ENCODE data around the gene REEP3.
"Not testable (repeated sequence)": the region's sequence is repeated elsewhere in the genome, so short reads cannot be mapped to it uniquely, and the experiment has no call there.

The REEP3 gene

DNA sequence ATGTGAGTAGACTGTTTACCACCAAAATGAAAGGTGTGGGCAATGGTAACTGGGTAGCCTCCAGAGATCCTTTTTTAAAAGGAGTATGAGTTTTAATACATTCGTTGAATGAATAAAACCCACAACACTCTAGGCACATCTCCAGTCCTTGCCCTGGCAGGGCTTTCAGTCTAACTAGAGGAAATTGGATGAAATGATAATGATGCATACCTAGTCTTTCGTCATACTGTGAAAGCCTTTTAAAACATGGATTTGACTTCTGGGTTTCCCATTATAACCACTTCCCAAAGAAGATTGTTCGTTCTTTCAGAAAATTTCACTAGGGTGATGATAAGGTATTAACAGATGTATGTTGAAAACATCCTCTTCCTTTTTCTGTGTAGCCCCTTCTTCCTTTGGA lies 110.8 kb downstream of the REEP3 start:
- no peak for DNase-seq

DNA sequence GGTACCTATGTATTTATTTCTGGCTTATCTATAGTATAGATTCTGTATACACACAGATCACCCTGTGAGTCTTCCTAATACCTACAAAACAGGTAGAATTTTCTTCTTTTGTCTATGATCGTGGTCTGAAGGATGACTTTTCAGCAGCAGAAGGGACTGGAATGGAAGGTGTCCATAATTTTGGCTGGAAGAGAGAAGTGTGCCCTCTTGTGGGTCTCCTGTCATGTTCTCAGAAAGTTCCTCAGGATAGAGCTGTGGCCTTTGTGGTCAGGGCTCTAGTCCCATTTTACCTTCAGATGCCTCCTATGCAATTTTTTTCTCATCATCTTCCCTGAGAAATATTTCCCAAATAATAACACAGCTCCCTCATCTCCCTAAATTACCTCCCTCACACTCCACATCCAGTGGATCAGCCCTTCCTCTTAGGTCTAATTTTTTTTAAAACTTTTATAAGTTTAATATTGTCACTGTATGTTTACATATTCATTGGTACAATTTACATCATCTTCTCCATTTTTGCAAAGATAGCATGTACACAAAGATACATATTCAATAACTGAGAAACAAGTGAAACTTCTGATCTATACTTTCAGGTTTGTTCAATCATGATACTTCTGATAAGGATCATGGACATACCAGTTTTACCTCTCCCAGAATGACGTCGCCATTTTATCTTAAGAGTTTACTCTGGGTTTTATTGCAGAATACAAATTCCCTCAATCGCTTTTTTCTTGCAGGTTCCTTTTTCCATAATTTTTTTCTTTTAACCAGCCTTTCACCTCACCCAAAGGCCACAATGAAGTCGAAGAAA lies 112.7 kb downstream of the REEP3 start:
- no peak for DNase-seq

DNA sequence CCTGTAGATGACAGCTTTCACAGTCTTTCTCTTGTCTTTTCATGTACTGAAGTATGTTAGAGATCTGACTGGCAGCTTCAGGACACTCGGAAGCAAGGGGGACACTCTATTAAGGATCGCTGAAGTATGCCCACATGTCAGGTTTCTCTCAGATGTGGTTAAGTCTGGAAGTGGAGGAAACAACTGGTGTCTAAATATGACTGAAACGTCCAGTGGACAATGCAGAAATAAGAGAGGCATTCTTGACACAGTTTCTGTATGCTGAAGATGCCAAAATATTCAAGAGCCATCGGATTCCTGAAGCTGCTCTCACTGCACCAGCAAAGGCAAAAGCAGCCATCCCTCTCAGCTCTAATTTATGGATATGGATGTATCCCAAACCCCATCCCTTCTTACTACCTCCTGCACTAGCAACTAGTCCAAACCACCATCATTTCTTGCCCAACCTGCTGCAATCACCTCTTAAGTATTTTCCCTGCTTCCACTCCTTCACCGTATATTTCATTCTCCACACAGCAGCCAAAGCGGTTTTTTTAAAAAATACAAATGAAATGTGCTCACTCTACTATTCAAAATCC lies 113.4 kb downstream of the REEP3 start:
- DNase-seq, result no peak

DNA sequence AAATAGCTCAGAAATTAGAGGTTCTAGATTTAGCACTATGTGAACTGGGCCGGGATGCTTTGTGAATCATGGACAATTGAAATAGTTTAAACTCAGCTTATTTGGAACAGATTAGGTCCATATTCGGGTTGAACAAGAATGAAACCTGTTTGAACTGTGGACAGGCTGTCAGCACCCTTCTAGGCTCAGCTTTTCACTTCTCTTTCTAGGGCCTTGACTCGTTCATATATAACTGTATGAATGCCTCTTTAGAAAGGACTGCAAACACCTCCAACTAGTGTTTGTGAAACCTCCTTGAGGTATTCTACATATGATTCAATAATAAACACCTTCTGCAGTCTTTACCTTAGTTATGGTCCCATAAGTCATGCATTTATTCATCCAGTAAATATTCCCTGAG lies 115.6 kb downstream of the REEP3 start:
- DNase-seq, result no peak

DNA sequence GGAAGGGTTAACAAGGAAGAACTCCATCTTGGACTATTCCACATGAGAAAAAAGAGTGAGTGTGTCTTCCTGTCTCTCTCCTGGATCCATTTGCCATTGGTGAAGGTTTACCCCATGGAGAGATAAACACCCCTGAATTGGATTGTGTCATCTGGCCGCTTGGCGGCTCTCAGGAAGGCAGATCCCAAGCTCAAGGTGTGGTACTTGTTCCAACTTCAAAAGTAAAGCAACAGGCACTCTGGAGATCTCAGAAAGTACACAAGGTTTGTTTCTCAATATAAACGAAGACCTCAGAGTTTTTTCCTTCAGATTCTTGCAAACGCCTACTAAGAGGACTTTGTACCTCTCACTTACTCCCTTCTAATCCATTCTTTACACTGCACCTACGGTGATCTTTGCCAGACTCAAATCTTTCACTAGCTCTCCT lies 116.7 kb downstream of the REEP3 start:
- DNase-seq, result no peak

DNA sequence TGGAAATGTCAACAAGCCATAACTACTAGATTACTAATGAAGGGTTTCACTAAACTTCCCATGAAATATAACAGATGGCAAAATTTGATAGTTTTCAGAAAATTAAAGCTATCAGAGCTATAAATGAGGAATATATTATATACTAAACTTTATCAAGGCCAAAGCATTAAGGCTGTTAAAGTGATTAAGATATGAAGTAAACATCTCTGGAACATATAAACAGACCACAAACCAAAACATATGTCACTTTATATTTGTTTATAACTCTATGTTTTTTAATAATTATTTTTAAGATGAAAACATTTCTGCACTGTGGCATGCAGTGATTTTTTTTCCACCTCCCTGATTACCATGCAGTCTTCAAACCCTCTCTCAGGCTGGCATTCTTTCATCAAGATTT lies 120.2 kb downstream of the REEP3 start:
- no peak for DNase-seq

DNA sequence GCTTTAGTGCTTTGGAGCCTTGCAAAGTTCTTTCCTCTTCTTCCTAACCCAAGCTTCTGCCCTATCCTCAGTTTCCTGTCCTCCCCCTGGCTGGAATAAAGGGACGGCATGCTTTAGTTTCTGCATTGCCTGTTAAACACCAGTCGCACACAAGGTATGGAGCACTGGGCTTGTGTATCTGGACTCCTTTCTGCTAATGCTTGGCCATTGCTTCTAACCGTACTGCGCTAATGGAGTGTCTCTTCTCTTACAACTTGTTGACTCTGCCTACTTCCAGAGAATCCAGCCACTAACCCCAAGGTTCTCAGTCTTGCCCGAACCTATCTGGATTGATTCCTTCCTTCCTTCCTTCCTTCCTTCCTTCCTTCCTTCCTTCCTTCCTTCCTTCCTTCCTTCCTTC lies 120.6 kb downstream of the REEP3 start:
- DNase-seq, result no peak

DNA sequence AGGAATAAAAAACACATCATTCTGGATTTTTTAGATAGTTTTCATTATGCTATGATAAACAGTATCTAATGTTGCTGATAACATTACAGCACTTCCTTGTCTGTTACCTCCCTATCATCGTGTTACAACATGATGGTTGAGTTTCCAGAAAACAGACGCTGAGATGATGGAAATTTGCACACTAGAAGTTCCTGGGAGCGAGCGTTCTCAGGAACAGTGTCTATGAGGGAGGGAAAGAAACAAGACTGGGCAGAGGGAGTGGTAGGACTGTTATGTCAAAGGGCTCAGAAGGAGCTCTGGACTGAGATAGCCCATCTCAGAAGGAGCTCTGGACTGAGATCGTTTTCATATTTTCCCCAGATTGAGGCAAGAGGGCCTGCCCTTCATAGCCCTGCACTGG lies 121.6 kb downstream of the REEP3 start:
- DNase-seq, result no peak

DNA sequence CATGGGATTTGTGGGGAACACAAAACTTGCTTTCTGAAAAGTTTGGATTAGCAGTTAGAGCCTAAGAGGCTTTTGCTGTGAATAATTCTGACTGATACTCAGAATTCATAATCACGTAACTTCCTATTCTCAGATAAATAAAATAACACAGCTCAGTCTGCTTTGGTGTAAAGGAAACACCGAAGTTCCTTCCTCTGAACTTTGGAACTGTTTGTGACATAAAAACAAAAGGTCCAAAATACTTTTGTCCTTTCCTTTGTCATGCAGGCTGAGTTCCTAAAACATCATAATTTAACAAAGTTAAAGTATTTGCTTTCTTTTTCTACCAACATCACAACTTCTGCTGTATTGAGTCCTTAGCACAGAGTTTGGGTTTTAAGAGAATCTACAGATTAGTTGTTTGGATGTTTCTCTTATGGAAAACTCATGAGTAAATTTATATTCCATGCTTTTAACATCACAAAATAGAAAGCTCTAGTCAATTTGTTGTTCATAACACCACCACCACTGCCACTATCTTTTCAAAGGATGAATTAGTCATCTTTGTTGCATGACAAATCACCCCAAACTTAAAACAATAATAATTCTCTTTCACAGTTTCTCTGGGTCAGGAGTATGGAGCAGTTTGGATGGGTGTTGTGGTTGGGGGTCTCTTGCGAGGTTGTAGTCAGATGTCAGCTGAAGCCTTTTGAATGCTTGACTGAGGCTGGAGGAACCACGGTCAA lies 123.4 kb downstream of the REEP3 start:
- DNase-seq, result no peak

DNA sequence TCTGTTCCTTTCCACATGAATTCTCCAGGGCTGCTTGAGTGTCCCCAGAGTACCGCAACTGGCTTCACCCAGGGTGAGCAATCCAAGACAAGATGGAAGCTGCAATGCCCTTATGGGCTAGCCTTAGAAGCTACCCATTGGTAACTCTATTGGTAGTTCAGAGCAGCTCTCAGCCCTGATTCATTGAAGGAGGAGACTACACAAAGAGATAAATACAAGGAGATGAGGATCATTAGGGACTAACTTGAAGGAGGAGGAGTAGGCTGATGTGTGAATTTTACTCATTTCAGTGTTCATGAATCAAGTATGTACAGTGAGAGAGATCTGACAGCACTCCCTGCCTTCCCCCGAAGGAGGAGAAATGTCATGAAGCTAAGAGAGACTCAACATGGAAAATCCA lies 124.0 kb downstream of the REEP3 start:
- DNase-seq, result no peak

DNA sequence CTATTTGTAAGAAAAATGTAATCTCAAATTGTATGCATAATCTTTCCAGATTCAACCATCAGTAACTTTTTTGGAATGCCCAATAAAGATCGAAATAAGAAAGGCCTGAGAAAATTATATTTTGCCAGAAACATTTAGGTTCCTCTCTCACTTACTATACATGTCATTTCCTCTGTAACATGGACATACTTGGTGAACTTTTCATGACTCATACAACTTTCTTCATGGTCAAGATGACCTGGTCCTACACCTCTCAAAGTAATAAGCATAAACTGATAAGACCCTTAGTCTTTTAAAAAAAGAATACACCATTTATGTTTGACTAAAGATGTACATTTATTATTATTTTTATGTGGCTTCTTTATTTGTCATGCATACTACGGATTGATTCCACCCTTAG lies 125.3 kb downstream of the REEP3 start:
- DNase-seq, result no peak

DNA sequence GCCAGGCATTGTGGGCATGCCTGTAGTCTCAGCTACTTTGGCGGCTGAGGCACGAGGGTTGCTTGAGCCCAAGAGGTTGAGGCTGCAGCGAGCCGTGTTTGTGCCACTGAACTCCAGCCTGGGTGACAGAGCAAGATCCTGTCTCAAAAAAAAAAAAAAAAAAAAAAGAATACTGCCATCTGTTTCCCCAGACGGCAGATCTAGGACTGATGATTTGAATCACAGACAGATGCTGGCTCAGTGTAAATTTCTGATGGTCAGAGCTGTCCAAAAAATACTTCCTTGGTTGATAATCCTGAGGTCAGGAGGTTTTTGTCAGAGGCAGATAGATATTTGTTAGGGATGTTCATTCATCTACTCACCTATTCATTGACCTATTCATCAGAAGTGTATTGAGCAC lies 130.7 kb downstream of the REEP3 start:
- no peak for DNase-seq

DNA sequence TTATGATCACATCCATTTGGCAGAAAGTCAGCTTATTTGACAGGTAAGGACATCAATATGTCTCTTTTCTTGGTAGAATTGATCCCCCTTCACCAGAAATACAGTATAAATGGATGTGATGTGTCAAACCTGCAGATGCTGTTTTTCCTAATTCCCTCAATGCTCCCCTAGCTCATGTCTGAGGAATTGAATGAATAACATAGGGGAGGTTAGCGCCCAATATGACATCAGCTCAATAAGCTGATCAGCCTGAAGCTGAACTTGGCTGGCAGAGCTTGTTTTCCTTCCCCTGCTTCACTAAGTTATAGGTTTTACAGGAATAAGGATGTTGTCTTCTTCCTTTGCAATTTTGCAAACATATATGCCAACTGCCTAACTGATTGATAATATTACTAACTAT lies 132.5 kb downstream of the REEP3 start:
- DNase-seq, result no peak

DNA sequence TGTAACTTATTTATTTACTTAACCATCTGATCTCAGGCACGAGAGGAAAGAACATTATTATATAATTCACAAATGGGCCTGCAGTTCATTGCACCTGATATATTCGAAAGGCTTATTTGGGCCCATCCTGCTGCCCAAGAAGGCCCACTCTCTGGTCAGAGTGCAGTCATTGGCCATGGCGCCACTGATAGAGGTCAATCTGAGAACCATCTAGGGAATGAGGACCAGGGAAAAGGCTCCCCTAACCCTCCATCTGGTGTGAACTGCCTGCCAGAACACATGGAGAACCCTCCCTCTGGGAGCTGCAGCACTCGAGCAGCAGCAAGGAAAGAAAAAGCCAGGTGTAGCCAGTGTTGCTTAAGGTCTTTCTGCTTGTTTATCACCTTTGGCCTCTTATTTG lies 136.6 kb downstream of the REEP3 start:
- DNase-seq, result no peak

DNA sequence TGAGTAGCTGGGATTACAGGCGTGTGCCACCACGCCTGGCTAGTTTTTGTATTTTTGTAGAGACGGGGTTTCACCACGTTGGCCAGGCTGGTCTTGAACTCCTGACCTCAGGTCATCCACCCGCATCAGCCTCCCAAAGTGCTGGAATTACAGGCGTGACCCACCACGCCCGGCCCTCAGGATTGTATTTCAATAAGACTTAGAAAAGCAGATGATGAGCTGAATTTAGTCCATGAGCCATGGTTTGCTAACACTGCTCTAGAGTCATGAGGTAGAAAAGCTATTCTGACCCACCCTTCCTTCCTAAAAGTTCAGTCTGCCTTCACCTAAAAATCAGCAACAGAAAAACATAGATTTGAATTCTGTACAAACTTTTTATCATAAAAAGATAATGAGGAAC lies 139.7 kb downstream of the REEP3 start:
- not testable (repeated sequence) for DNase-seq

DNA sequence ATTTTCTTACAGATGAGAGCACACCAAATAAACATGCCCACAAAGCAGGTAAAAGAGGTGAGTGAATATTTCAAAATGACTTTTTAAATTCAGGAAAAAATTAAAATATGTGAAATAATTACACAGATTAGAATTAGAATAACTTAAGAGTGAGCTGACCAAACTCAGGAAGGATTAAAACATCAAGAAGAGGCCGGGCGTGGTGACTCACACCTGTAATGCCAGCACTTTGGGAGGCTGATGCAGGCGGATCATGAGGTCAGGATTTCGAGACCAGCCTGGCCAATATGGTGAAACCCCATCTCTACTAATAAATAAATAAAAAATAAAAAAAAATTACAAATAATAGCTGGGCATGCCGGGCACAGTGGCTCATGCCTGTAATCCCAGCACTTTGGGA lies 140.1 kb downstream of the REEP3 start:
- no peak for DNase-seq

DNA sequence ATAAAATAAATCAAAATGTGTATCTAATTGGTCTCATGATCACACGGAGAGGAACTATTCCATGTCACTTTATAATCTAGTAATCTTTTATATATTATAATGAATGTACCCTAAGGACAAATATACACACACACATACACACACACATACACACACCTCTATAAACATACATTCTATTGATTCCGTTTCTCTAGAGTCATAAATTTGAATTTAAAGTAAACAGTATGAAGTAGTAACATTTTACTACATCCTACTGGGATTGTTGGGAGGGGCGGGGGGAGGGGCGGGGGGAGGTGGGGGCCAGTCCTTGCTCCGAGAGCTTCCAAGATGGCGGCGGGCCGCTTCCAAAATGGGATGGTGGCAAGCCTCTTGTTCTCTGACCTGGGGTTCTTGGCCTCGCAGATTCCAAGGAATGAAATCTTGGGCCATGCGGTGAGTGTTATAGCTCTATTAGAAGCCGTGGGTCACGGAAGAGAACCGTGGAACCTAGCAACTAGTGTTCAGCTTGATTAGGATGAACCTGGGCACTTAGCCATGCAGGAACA lies 143.2 kb downstream of the REEP3 start:
- no peak for DNase-seq

DNA sequence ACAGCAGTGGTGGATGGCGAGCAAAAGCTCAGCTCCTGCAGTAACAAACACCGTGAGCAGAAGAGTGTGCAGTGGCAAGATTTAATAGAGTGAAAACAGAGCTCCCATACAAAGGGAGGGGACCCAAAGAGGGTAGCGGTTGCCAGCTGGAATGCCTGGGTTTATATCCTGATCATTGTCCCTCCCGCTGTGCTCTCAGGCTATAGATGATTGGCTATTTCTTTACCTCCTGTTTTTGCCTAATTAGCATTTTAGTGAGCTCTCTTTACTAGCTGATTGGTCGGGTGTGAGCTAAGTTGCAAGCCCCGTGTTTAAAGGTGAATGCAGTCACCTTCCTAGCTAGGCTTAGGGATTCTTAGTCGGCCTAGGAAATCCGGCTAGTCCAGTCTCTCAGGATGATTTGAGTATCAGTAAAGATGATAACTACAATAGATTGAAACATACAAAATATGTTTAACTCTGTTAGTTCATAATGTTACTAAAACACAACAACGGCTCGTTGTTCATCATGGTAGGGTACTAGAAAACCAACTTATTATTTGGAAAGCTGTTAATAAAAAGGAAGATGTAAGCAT lies 143.9 kb downstream of the REEP3 start:
- DNase-seq, result not testable (repeated sequence)

DNA sequence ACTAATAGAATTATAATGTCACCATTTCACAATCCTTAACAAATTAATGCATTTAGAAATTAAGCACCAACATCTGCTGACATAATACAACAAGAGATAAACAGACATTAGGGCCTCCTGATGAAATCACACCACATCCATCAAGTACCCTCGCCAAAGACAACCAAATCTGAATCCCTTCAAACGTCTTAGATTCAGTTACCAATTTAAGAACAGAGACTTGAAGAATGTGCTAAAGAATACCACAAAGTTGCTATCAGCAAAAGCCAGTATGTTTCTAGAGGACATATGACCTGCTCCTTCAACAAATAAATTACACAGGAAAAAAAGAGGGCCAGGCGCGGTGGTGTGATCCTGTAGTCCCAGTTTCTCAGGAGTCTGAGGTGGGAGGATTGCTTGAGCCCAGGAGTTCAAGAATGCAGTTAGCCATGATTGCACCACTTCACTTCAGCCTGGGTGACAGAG lies 144.5 kb downstream of the REEP3 start:
- DNase-seq, result no peak

DNA sequence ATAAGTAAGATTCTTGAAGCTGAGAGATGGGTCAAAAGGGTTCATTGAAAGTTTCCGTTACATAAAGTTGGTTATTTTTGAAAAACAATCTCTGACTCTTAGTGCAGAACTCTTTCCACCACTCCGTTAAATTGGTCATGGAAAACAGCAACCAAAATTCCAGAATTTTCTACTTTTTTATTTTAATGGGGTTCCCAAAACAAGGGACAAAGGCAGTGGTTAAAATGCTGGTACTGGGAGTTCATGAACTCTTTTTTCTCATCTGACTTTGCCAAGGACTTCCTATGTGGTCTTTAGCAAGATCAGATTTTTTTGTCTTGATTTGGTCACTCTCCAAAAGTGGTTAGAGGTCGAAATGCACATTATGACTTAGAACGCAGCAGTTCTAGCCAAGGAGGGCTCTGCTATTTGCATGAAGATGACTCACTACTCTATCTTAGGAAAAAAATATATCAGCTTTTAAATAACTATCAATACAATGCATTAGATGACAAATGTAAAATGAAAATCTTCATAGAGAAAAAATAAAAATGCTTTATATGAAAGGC lies 145.7 kb downstream of the REEP3 start:
- DNase-seq, result no peak

DNA sequence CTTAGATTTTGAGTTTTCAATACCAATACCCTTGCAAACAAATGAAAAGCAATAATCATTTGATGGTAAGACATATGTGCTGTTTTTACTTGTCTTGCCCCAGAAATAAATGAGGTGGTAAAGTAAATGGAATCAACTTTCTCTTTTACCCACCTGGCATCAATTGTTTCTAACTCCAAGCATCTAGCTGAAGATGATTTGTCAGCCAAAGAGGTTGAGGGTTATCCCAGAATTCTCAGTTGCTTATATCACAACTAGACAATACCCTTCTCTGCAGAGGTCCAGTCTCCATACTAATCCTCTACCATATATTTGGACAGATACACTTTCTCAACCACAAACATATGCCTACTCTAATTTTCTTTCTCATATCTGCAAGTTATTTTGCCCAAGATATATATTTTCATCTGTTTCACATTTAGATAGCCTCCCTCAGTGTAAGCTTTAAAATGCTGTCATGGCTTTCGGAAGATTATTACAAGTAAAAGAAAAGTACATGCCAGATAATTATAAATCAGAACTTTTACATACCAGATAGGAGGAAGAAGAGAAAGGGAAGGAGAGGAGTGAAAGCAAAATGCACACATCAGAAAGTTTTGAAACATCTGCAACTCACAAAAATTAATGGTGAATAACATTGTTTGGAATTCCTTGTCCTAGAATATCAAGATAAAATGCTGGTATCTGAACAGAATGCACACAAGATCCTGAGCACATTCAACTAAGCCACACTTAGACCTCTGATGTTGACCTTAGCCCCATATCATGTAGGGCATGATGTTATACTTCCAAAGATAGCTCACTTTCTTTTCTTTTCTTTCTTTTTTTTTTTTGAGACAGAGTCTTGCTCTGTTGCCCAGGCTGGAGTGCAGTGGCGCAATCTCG lies 146.6 kb downstream of the REEP3 start:
- DNase-seq, result no peak

DNA sequence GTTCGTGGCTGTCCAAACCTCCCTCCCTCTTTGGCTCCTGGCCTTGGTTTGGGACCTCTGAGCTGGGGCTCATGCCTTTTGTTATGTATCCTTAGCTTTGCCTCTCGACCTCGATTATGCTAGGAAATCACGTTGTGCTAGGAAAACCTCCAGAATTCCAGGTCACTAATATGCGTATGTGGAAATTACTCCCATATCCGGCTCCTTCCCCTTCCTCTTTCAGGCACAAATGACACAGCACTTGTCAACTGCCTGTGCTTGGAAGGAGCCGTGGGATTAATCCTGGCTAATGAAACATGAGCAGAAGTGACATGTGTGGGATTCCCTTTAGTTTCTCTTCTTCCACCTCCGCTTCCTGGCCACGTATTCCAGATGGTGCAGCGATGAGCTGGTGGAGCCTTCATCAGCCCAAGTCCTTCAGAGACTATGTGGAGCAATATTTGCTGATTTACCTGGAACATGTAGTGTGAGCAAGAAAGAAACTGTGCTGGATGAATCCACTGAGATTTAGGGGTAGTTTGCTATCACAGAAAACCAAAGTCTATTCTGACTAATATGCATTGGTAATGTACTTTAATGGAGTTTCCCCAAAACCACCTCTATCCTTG lies 149.2 kb downstream of the REEP3 start:
- no peak for DNase-seq
